OCI-LY3 (cell line): ENCODE measurements around the gene PLA2G2A.

ENCODE experiments used
- H2AFZ ChIP-seq: fragments of 200-600, 300-600 bp; shearing (Covaris generic); 2 replicates; pipeline ENCODE4 v1.6.0; 2014; ENCODE audit warnings: antibody characterized with exemption, low read depth, low read length
- H3K27ac ChIP-seq: fragments of 200-600, 300-600 bp; sonication (generic); 2 replicates; pipeline ENCODE4 v1.5.1; 2014; ENCODE audit warnings: mild to moderate bottlenecking, low read length, moderate library complexity, mixed read lengths
- H3K27me3 ChIP-seq: fragments of 200-600, 300-600 bp; sonication (generic); 2 replicates; pipeline ENCODE4 v1.6.1; 2014; ENCODE audit warnings: low read depth, low read length, mixed read lengths
- H3K36me3 ChIP-seq: fragments of 200-600, 300-600 bp; sonication (generic); replicated peaks from 2 replicates; pipeline ENCODE3; 2014; ENCODE audit warnings: low read depth, low read length, mixed read lengths
- H3K4me1 ChIP-seq: fragments of 300-600, 200-600 bp; sonication (generic); 2 replicates; pipeline ENCODE4 v1.6.1; 2014; ENCODE audit warnings: low read length, mixed read lengths
- H3K4me2 ChIP-seq: fragments of 200-600, 300-600 bp; sonication (generic); 2 replicates; pipeline ENCODE4 v1.6.1; 2014; ENCODE audit warnings: low read length, mixed read lengths
- H3K4me3 ChIP-seq: fragments of 300-600, 200-600 bp; sonication (generic); 2 replicates; pipeline ENCODE4 v1.5.1; 2014; ENCODE audit warnings: antibody characterized with exemption, mild to moderate bottlenecking, low read length, moderate library complexity
- H3K79me2 ChIP-seq: fragments of 300-600, 200-600 bp; shearing (Covaris generic); 2 replicates; pipeline ENCODE4 v1.6.1; 2014; ENCODE audit warnings: mild to moderate bottlenecking, low read length, mixed read lengths
- H3K9ac ChIP-seq: fragments of 300-600, 200-600 bp; shearing (Covaris generic); 2 replicates; pipeline ENCODE4 v1.6.0; 2014; ENCODE audit warnings: mild to moderate bottlenecking, low read length, moderate library complexity
- H3K9me3 ChIP-seq: fragments of 200-600, 300-600 bp; shearing (Covaris generic); 2 replicates; pipeline ENCODE4 v1.6.1; 2014; ENCODE audit warnings: low read length, mixed read lengths; ENCODE audit not compliant: insufficient read depth
- H4K20me1 ChIP-seq: fragments of 200-600, 300-600 bp; sonication (generic); 2 replicates; pipeline ENCODE4 v1.6.1; 2016; ENCODE audit warnings: low read length, mixed read lengths; ENCODE audit not compliant: insufficient read depth
- CTCF ChIP-seq: fragments of 200-600, 300-600 bp; sonication (generic); IDR thresholded peaks from 2 replicates; pipeline ENCODE4 v1.5.1; 2014; ENCODE audit warnings: antibody characterized with exemption, low read length, low read depth
- EZH2phosphoT487 ChIP-seq: fragments of 200-600 bp; shearing (Covaris generic); IDR thresholded peaks from 2 replicates; pipeline ENCODE4 v1.6.1; 2018; ENCODE audit warnings: antibody characterized with exemption, mixed run types, low read depth

PLA2G2A gene

DNA sequence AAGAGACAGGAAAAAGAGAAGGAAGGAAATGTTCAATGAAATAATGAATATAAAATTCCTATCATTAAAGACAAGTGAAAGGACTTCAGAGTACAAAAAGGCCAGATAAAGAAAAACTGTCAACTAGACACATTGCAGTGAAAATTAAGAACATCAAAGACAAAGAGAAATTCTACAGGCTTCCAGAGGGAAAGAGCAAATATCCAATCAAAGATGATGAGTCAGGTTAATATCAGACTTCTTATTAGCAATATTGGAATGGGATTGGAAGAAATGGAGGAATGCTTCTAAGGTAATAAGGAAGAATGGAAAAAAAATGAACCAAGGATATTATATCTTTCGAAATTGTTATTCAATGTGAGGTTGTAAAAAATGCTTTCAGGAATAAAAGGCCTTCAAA, 7.8 kb downstream of the PLA2G2A start:
- no peaks in the 10 kb centered on the region for H3K36me3 ChIP-seq
- TF ChIP-seq CTCF (no peak), EZH2phosphoT487 (no peak)
- no peaks in the 10 kb centered on the region for H3K4me1 ChIP-seq
- H3K27me3 ChIP-seq, result no peaks in the 10 kb centered on the region; the same call in 1 of the 2 replicates
- H2AFZ ChIP-seq, result no peak overlapping the region
- H4K20me1 ChIP-seq, result no peaks in the 10 kb centered on the region
- H3K9ac ChIP-seq, result no peak overlapping the region
- no peak overlapping the region for H3K4me2 ChIP-seq
- no peak overlapping the region for H3K4me3 ChIP-seq
- H3K9me3 ChIP-seq, result no peaks in the 10 kb centered on the region
- H3K79me2 ChIP-seq, result no peaks in the 10 kb centered on the region
- no peak overlapping the region for H3K27ac ChIP-seq

DNA sequence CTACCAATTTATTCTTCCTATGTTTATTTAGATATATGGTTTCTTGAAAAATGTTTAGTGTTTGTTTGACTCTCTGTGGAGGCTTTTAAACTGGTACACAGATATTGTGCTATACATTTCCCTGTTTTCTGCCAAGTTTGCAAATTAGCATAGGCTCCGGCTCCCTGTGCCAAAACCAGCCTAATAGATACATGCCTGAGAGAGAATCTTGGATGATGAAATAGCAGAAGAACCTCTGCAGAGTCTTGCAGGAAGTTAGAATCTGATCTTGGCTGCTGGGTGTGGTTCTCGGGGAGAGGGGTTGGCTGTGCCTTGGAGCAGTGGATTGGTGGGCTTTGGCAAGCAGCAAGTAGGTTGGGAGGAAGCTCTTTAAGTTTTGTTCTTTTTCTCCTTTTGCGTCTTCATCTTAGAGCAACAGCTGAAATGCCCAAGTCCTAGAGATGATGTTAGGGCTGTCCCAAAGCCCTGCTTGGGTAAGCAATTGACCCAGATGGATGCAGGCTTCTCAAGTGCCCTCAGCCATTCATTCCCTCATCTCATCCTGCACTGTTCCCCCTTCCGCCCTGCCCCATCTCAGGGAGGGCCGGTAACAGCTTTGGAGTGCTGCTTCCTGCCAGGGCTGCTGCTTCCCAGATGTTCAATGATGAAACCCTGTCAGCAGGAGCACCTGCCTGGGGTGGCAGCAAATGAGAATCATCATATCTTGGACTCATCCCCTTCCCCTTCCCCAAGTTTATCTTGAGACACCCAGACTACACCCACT, 9.3 kb downstream of the PLA2G2A start:
- H3K4me2 ChIP-seq, result no peak overlapping the region
- no peaks in the 10 kb centered on the region for H3K79me2 ChIP-seq

GRCh38 chr1:19967808-19968207, 11.6 kb downstream of the PLA2G2A start:
- Histone ChIP-seq H3K4me3 (no peak overlapping the region), H3K9me3 (no peaks in the 10 kb centered on the region), H3K27ac (no peak overlapping the region), H2AFZ (no peak overlapping the region), H3K4me2 (no peak overlapping the region), H3K27me3 (peaks cover 15% of the 10 kb centered on the region), H3K36me3 (no peaks in the 10 kb centered on the region), H3K9ac (no peak overlapping the region), H3K4me1 (no peaks in the 10 kb centered on the region), H4K20me1 (no peaks in the 10 kb centered on the region), H3K79me2 (no peaks in the 10 kb centered on the region)
- no peak for TF ChIP-seq EZH2phosphoT487
- TF ChIP-seq CTCF, result no peak

More for the DNA sequence above, 9.3 kb downstream of the PLA2G2A start:
- TF ChIP-seq EZH2phosphoT487 (no peak), CTCF (no peak)
- H3K4me3 ChIP-seq, result no peak overlapping the region
- H3K27me3 ChIP-seq, result peaks cover 4% of the 10 kb centered on the region
- no peaks in the 10 kb centered on the region for H4K20me1 ChIP-seq
- H2AFZ ChIP-seq, result no peak overlapping the region
- no peaks in the 10 kb centered on the region for H3K36me3 ChIP-seq
- H3K9me3 ChIP-seq, result no peaks in the 10 kb centered on the region
- H3K9ac ChIP-seq, result no peak overlapping the region
- H3K27ac ChIP-seq, result no peak overlapping the region
- H3K4me1 ChIP-seq, result no peaks in the 10 kb centered on the region

GRCh38 chr1:19964542-19964941, 14.9 kb downstream of the PLA2G2A start:
- Histone ChIP-seq H3K9me3 (no peaks in the 10 kb centered on the region), H3K27me3 (peaks cover 15% of the 10 kb centered on the region), H3K27ac (no peak overlapping the region), H3K4me1 (no peaks in the 10 kb centered on the region), H3K36me3 (no peaks in the 10 kb centered on the region), H3K4me3 (no peak overlapping the region), H3K9ac (no peak overlapping the region), H3K79me2 (no peaks in the 10 kb centered on the region), H3K4me2 (no peak overlapping the region), H2AFZ (no peak overlapping the region), H4K20me1 (no peaks in the 10 kb centered on the region)
- TF ChIP-seq CTCF, result no peak
- no peak for TF ChIP-seq EZH2phosphoT487
